OCI-LY1 (cell line): ENCODE data around the gene NUAK1.

Source experiments
- H2AFZ ChIP-seq: fragments of 200-600 bp; sonication (generic), shearing (Covaris generic); 2 replicates; pipeline ENCODE4 v1.6.0; 2014; ENCODE audit warnings: antibody characterized with exemption, mild to moderate bottlenecking, low read length
- H3F3A ChIP-seq: fragments of 200-600 bp; sonication (generic), shearing (Covaris generic); 2 replicates; pipeline ENCODE4 v1.6.0; 2014; ENCODE audit warnings: mild to moderate bottlenecking, antibody characterized with exemption, low read length, moderate library complexity; ENCODE audit not compliant: insufficient read depth
- H3K27ac ChIP-seq: fragments of 200-600 bp; sonication (generic); 2 replicates; pipeline ENCODE4 v1.5.1; 2014; ENCODE audit warnings: low read length, mixed run types, mild to moderate bottlenecking, low read depth; ENCODE audit not compliant: poor library complexity, severe bottlenecking
- H3K27me3 ChIP-seq: fragments of 200-600 bp; sonication (generic); 2 replicates; pipeline ENCODE4 v1.6.0; 2014; ENCODE audit warnings: antibody characterized with exemption, mild to moderate bottlenecking, low read length, moderate library complexity; ENCODE audit not compliant: insufficient read depth
- H3K36me3 ChIP-seq: fragments of 200-600 bp; sonication (generic); 2 replicates; pipeline ENCODE4 v1.6.1; 2014; ENCODE audit warnings: mild to moderate bottlenecking, antibody characterized with exemption, low read length, moderate library complexity, mixed read lengths; ENCODE audit not compliant: insufficient read depth
- H3K4me1 ChIP-seq: fragments of 200-600 bp; sonication (generic); 2 replicates; pipeline ENCODE4 v1.5.1; 2014; ENCODE audit warnings: mild to moderate bottlenecking, low read length, moderate library complexity; ENCODE audit not compliant: insufficient read depth, severe bottlenecking
- H3K4me2 ChIP-seq: fragments of 200-600 bp; sonication (generic), shearing (Covaris generic); 2 replicates; pipeline ENCODE4 v1.6.1; 2014; ENCODE audit warnings: low read length
- H3K4me3 ChIP-seq: fragments of 200-600 bp; sonication (generic); 2 replicates; pipeline ENCODE4 v1.5.1; 2014; ENCODE audit warnings: low read length, low read depth, mild to moderate bottlenecking, mixed read lengths; ENCODE audit not compliant: poor library complexity, severe bottlenecking
- H3K79me2 ChIP-seq: fragments of 200-600 bp; shearing (Covaris generic); 2 replicates; pipeline ENCODE4 v1.6.1; 2016; ENCODE audit warnings: mixed run types, low read length, mixed read lengths; ENCODE audit not compliant: insufficient read depth
- H3K9ac ChIP-seq: fragments of 200-600 bp; sonication (generic), shearing (Covaris generic); 2 replicates; pipeline ENCODE4 v1.6.1; 2014; ENCODE audit warnings: mild to moderate bottlenecking, low read length, mixed read lengths
- H3K9me2 ChIP-seq: fragments of 200-600 bp; sonication (generic), shearing (Covaris generic); 2 replicates; pipeline ENCODE4 v1.6.1; 2014; ENCODE audit warnings: low read depth, mild to moderate bottlenecking, low read length, mixed read lengths
- H3K9me3 ChIP-seq: fragments of 200-600 bp; shearing (Covaris generic); 2 replicates; pipeline ENCODE4 v1.6.1; 2014; ENCODE audit warnings: low read length, mixed read lengths
- H4K20me1 ChIP-seq: fragments of 200-600 bp; sonication (generic), shearing (Covaris generic); 2 replicates; pipeline ENCODE4 v1.6.0; 2016; ENCODE audit warnings: mild to moderate bottlenecking, low read length; ENCODE audit not compliant: insufficient read depth
- CTCF ChIP-seq: fragments of 200-600 bp; sonication (generic), shearing (Covaris generic); IDR thresholded peaks from 2 replicates; pipeline ENCODE4 v1.5.1; 2017; ENCODE audit warnings: mild to moderate bottlenecking, antibody characterized with exemption, low read length, moderate library complexity, mixed read lengths
- EZH2 ChIP-seq: fragments of 200-600 bp; sonication (generic), shearing (Covaris generic); IDR thresholded peaks from 2 replicates; pipeline ENCODE4 v1.8.0; 2017; ENCODE audit warnings: borderline replicate concordance, mixed run types, mild to moderate bottlenecking, antibody characterized with exemption, low read length, moderate library complexity, mixed read lengths

The NUAK1 gene

GRCh38 chr12:106046947-106047346, 91.8 kb downstream of the NUAK1 start:
- H3K79me2 ChIP-seq = no peaks in the 10 kb centered on the region
- no peak overlapping the region for H3K27ac ChIP-seq
- no peaks in the 10 kb centered on the region for H3K27me3 ChIP-seq
- no peaks in the 10 kb centered on the region for H4K20me1 ChIP-seq
- no peak overlapping the region for H3K4me2 ChIP-seq
- no peak overlapping the region for H2AFZ ChIP-seq
- no peak overlapping the region for H3K9ac ChIP-seq
- TF ChIP-seq EZH2 (no peak), CTCF (no peak)
- H3K4me3 ChIP-seq = no peak overlapping the region
- no peaks in the 10 kb centered on the region for H3K4me1 ChIP-seq
- no peaks in the 10 kb centered on the region for H3K9me2 ChIP-seq
- no peaks in the 10 kb centered on the region for H3K36me3 ChIP-seq
- H3F3A ChIP-seq = no peaks in the 10 kb centered on the region
- H3K9me3 ChIP-seq = no peaks in the 10 kb centered on the region

DNA sequence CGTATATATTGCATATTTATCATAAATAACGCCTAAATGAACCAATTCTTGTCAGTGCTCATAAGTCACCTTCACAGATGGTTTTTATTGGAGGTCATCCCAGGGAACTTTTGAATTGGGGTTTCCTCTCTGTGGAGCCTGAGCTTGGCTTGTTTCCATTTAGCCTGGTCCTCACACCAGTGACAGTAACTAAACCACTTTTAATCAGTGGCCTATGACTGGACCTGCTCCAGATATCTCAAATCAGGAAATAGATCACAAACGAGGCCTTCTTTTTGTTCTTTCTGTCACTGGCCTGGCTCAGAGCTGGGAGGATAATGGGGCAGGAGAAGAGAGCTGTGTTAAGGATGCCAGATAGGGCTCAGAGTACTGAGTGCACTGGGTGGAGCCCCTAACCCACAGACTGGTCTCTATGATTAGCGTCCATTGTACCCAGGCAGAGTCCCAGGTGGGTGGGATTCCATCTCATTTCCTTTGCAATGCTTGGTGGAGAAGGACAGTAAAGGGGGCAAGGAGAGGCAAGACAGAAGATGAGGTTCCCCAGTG, 92.4 kb downstream of the NUAK1 start:
- Histone ChIP-seq H3K9ac (no peak overlapping the region), H3K9me3 (no peaks in the 10 kb centered on the region), H3F3A (no peaks in the 10 kb centered on the region), H3K9me2 (no peaks in the 10 kb centered on the region), H3K4me1 (no peaks in the 10 kb centered on the region), H3K27me3 (no peaks in the 10 kb centered on the region), H3K4me2 (no peak overlapping the region), H2AFZ (no peak overlapping the region), H3K4me3 (no peak overlapping the region), H4K20me1 (no peaks in the 10 kb centered on the region), H3K27ac (no peak overlapping the region), H3K79me2 (no peaks in the 10 kb centered on the region), H3K36me3 (no peaks in the 10 kb centered on the region)
- no peak for TF ChIP-seq EZH2
- TF ChIP-seq CTCF = no peak

GRCh38 chr12:106045251-106045674, 93.5 kb downstream of the NUAK1 start:
- Histone ChIP-seq H3K27ac (no peak overlapping the region), H3K79me2 (no peaks in the 10 kb centered on the region), H4K20me1 (no peaks in the 10 kb centered on the region), H3F3A (no peaks in the 10 kb centered on the region), H3K9me3 (no peaks in the 10 kb centered on the region), H3K9ac (no peak overlapping the region), H3K9me2 (no peaks in the 10 kb centered on the region), H3K4me1 (no peaks in the 10 kb centered on the region), H3K4me3 (no peak overlapping the region), H3K36me3 (no peaks in the 10 kb centered on the region), H3K4me2 (no peak overlapping the region), H3K27me3 (no peaks in the 10 kb centered on the region), H2AFZ (no peak overlapping the region)
- no peak for TF ChIP-seq EZH2
- TF ChIP-seq CTCF = no peak
